Parathyroid adenoma (tissue), 2 donors: ENCODE results near the gene FKBP9.

Experiments used
- H2AFZ ChIP-seq: fragments of 300-600 bp; sonication (generic); one replicate; pipeline ENCODE4 v1.7.0; 2017; ENCODE audit warnings: antibody characterized with exemption, mild to moderate bottlenecking
- H3K27ac ChIP-seq: fragments of 300-600 bp; sonication (generic); one replicate; pipeline ENCODE4 v1.7.0; 2017
- H3K27me3 ChIP-seq: fragments of 300-600 bp; sonication (generic); one replicate; pipeline ENCODE4 v1.7.0; 2017; ENCODE audit warnings: low read length; ENCODE audit not compliant: control insufficient read depth, insufficient read depth
- H3K36me3 ChIP-seq: fragments of 300-600 bp; sonication (generic); one replicate; pipeline ENCODE4 v1.7.0; 2017; ENCODE audit warnings: low read length; ENCODE audit not compliant: control insufficient read depth, insufficient read depth
- H3K4me1 ChIP-seq: fragments of 300-600 bp; sonication (generic); one replicate; pipeline ENCODE4 v1.7.0; 2017; ENCODE audit warnings: control low read depth
- H3K4me2 ChIP-seq: fragments of 300-600 bp; sonication (generic); one replicate; pipeline ENCODE4 v1.7.0; 2017; ENCODE audit warnings: low read length
- H3K4me3 ChIP-seq: fragments of 300-600 bp; sonication (generic); one replicate; pipeline ENCODE4 v1.7.0; 2017; ENCODE audit warnings: low read depth, low read length
- H3K79me2 ChIP-seq: fragments of 300-600 bp; sonication (generic); one replicate; pipeline ENCODE4 v1.7.0; 2017; ENCODE audit warnings: control low read depth
- H3K9ac ChIP-seq: fragments of 300-600 bp; sonication (generic); one replicate; pipeline ENCODE4 v1.7.0; 2017; ENCODE audit warnings: mild to moderate bottlenecking
- H3K9me3 ChIP-seq: fragments of 300-600 bp; sonication (generic); one replicate; pipeline ENCODE4 v1.7.0; 2017; ENCODE audit warnings: low read length; ENCODE audit not compliant: control insufficient read depth
- CTCF ChIP-seq: fragments of 300-600 bp; sonication (generic); IDR thresholded peaks from one replicate; pipeline ENCODE4 v1.7.0; 2017; ENCODE audit warnings: antibody characterized with exemption, mild to moderate bottlenecking
- donor health status: primary hyperparathyroidism.

Gene FKBP9

GRCh38 chr7:33054261-33054964 lies 97.2 kb downstream of the FKBP9 start:
- Histone ChIP-seq H3K9me3 (no peaks in the 10 kb centered on the region), H3K27me3 (no peaks in the 10 kb centered on the region), H3K4me1 (peaks cover 6% of the 10 kb centered on the region), H3K4me2 (no peak overlapping the region), H3K4me3 (no peak overlapping the region), H3K36me3 (no peaks in the 10 kb centered on the region), H3K9ac (no peak overlapping the region), H3K79me2 (peaks cover 49% of the 10 kb centered on the region), H2AFZ (no peak overlapping the region), H3K27ac (no peak overlapping the region)
- TF ChIP-seq CTCF = no peak

- no peak overlapping the region for H3K27ac ChIP-seq
These were observed 97.9 kb downstream of the FKBP9 start for GRCh38 chr7:33055158-33055557.

More at GRCh38 chr7:33055158-33055557, 97.9 kb downstream of the FKBP9 start:
- Histone ChIP-seq H3K36me3 (no peaks in the 10 kb centered on the region), H3K4me2 (no peak overlapping the region), H3K4me1 (peaks cover 6% of the 10 kb centered on the region), H3K9ac (no peak overlapping the region), H3K27me3 (no peaks in the 10 kb centered on the region), H3K9me3 (no peaks in the 10 kb centered on the region), H3K79me2 (peaks cover 56% of the 10 kb centered on the region), H2AFZ (no peak overlapping the region), H3K4me3 (no peak overlapping the region)
- TF ChIP-seq CTCF = no peak
